GM12878 (cell line): ENCODE data around the gene OPTC. TPM values are rescaled to one million over a fixed set of nuclear protein-coding genes. Genes with fewer than 3 reads are reported as not detected.
"Not testable (repeated sequence)": the region's sequence is repeated elsewhere in the genome, so short reads cannot be mapped to it uniquely, and the experiment has no call there.

Source experiments
- ATAC-seq: fragments of 200-7000 bp; cut with Tn5 transposase; 3 replicates; pipeline ENCODE4 v1.9.1; 2020; ENCODE audit warnings: mild to moderate bottlenecking, moderate library complexity
- BruUV-seq: library from RNA; stranded (reverse); fragments of 400-500 nt; replicated peaks from 2 replicates; lab custom pipeline; 2021; lab: Mats Ljungman, UMichigan
- CTCF ChIA-PET: fragments of 300-600 bp; sonication (Branson Sonifier 250); formaldehyde crosslinking; extraction: SDS; loops from one replicate; lab custom pipeline; 2021; ENCODE audit warnings: inconsistent platforms; lab: Yijun Ruan, JAX
- POLR2A ChIA-PET: fragments of 350-600 bp; formaldehyde crosslinking; extraction: SDS; loops from one replicate; lab custom pipeline; 2021; ENCODE audit warnings: inconsistent platforms; lab: Charles Lee
- RAD21 ChIA-PET: fragments of 300-600 bp; sonication (Branson Sonifier 250); formaldehyde crosslinking; loops from one replicate; lab custom pipeline; 2023; ENCODE audit warnings: antibody characterized with exemption; ENCODE audit not compliant: unreplicated experiment; lab: Charles Lee
- SMC1A ChIA-PET: fragments of 300-600 bp; sonication (Branson Sonifier 250); formaldehyde crosslinking; loops from one replicate; lab custom pipeline; 2023; ENCODE audit not compliant: unreplicated experiment, uncharacterized antibody; lab: Charles Lee
- DNase-seq: peaks from one replicate; pipeline ENCODE4 v3.0.0-alpha.2; 2011; ENCODE audit warnings: low read depth, low spot score
- FAIRE-seq: peaks from 3 replicates; lab custom pipeline; 2011; peaks lifted over from hg19 to GRCh38; lab: Jason Lieb, UNC
- H2AFZ ChIP-seq: 2 replicates; pipeline ENCODE4 v1.6.0; 2011; ENCODE audit warnings: low read depth, low read length, control low read depth; ENCODE audit not compliant: control insufficient read depth
- H3K27ac ChIP-seq: 2 replicates; pipeline ENCODE4 v1.5.1; 2011; ENCODE audit warnings: control low read depth; ENCODE audit not compliant: control insufficient read depth, insufficient read depth
- H3K27me3 ChIP-seq, 2 experiments: replicated peaks in 1 of 2; 2 replicates each; pipeline versions ENCODE4 v1.6.0 to v1.6.1; 2011; ENCODE audit warnings: low read length in 1 of 2; ENCODE audit not compliant: control insufficient read depth in 2 of 2, insufficient read depth in 2 of 2
- H3K36me3 ChIP-seq, 2 experiments: 2 replicates each; pipeline ENCODE4 v1.5.1; 2011; ENCODE audit warnings: low read length in 1 of 2; ENCODE audit not compliant: control insufficient read depth in 2 of 2, insufficient read depth in 2 of 2
- H3K4me1 ChIP-seq: 2 replicates; pipeline ENCODE4 v1.6.1; 2011; ENCODE audit warnings: mild to moderate bottlenecking, low read length, moderate library complexity, mixed read lengths; ENCODE audit not compliant: control insufficient read depth, insufficient read depth
- H3K4me2 ChIP-seq: 2 replicates; pipeline ENCODE4 v1.6.0; 2011; ENCODE audit warnings: control low read depth; ENCODE audit not compliant: control insufficient read depth, insufficient read depth
- H3K4me3 ChIP-seq: fragments of 200-600 bp; sonication (generic); 2 replicates; pipeline ENCODE4 v1.5.1; 2016
- H3K79me2 ChIP-seq: 2 replicates; pipeline ENCODE4 v1.6.0; 2011; ENCODE audit warnings: low read length; ENCODE audit not compliant: control insufficient read depth, insufficient read depth
- H3K9ac ChIP-seq: 2 replicates; pipeline ENCODE4 v1.8.0; 2011; ENCODE audit warnings: low read length, control low read depth, mixed read lengths; ENCODE audit not compliant: control insufficient read depth, insufficient read depth
- H3K9me3 ChIP-seq: replicated peaks from 3 replicates; pipeline ENCODE4 v1.5.1; 2011; ENCODE audit warnings: mild to moderate bottlenecking, low read length; ENCODE audit not compliant: control insufficient read depth, insufficient read depth
- H4K20me1 ChIP-seq: 2 replicates; pipeline ENCODE4 v1.6.0; 2011; ENCODE audit not compliant: control insufficient read depth, insufficient read depth
- MTA3 ChIP-seq: IDR thresholded peaks from 2 replicates; pipeline ENCODE4 v1.6.1; 2012; ENCODE audit warnings: low read length, inconsistent platforms, borderline replicate concordance
- NR2C1 ChIP-seq: fragments of 450-650 bp; IDR thresholded peaks from 2 replicates; pipeline ENCODE4 v1.6.1; 2017; ENCODE audit warnings: antibody characterized with exemption, mild to moderate bottlenecking, moderate library complexity
- RELA ChIP-seq: fragments of 450-650 bp; IDR thresholded peaks from 2 replicates; pipeline ENCODE4 v1.8.0; 2014; ENCODE audit warnings: borderline replicate concordance; ENCODE audit not compliant: partially characterized antibody
- SUZ12 ChIP-seq: fragments of 200-600 bp; sonication (generic); IDR thresholded peaks from one replicate; pipeline ENCODE4 v1.6.1; 2018; ENCODE audit warnings: antibody characterized with exemption, mild to moderate bottlenecking; ENCODE audit not compliant: unreplicated experiment
- TCF12 ChIP-seq: IDR thresholded peaks from 2 replicates; pipeline ENCODE4 v1.6.1; 2011; ENCODE audit warnings: low read depth, mild to moderate bottlenecking, low read length
- ZNF687 ChIP-seq: fragments of 450-650 bp; IDR thresholded peaks from 2 replicates; pipeline ENCODE4 v1.6.1; 2017; ENCODE audit warnings: mild to moderate bottlenecking, moderate library complexity
- WGBS: methylation state at CpG from one replicate; pipeline ENCODE4 v1.1.6; 2016; ENCODE audit warnings: low lambda C conversion rate; ENCODE audit not compliant: insufficient replicate concordance, insufficient coverage; ENCODE audit errors: missing lambda C conversion rate; 5-methylcytosine and 5-hydroxymethylcytosine counted together
- in situ Hi-C: fragments of 300-500 bp; cut with MboI; formaldehyde crosslinking; loops from 9 replicates; pipeline ENCODE4 v1.14.3; 2018; ENCODE audit warnings: mixed read lengths
- intact Hi-C: fragments of 100-400 bp; cut with micrococcal nuclease; formaldehyde crosslinking; loops from one replicate; pipeline ENCODE4 v1.14.2; 2022; ENCODE audit not compliant: unreplicated experiment
- polyA plus RNA-seq, 11 experiments: library from polyadenylated mRNA; depleted of rRNA in 4 of 11; unstranded in 6 of 11; stranded (reverse) in 5 of 11; fragments of >200 nt; fragmentation: Nextera tagmentation in 4 of 11; fragmentation: Illumina TruSeq in 1 of 11; extraction: Ambion mirVana in 4 of 11; extraction: Trizol in 1 of 11; gene quantifications; 1 replicate in 1 of 11; 2 replicates in 10 of 11; pipeline versions ENCODE4 v1.2.1 to v1.2.3, GENCODE V29; 2011 to 2016; ENCODE audit warnings: inconsistent platforms in 2 of 11, missing spikeins in 2 of 11, low read depth in 1 of 11
- total RNA-seq, 4 experiments: library from RNA; depleted of rRNA in 3 of 4; stranded (reverse); fragments of >200 nt in 3 of 4; fragmentation: Illumina TruSeq in 1 of 4; extraction: Trizol in 1 of 4; gene quantifications; 2 replicates each; pipeline versions ENCODE4 v1.2.1 to v1.2.3, GENCODE V29; 2013 to 2021

Gene OPTC
- total and polyA plus RNA-seq, 10 of the 15 experiments (the other 5 are each of a cell fraction or from before 2014, with no cell fraction given), result not detected

DNA sequence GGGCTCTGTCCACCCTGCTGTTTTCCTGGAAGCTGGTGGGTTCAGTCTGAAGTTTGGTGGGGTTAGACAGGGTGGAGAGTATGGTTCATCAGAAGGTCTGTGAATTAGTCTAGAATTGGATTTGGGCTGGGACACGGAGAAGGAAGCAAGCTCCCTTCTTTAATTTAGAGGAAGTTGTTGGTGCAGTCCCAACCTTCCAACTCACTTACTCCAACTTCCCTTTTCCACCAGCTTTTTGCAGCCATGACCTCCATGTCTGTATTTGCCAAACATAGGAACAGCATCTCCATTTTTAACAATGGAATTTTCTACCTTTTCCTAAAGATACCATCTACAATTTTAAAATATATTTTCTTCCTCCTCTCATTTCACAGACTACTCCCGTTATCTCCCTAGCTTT is 46.8 kb upstream of the OPTC start (continued):
- no peak for TF ChIP-seq NR2C1

DNA sequence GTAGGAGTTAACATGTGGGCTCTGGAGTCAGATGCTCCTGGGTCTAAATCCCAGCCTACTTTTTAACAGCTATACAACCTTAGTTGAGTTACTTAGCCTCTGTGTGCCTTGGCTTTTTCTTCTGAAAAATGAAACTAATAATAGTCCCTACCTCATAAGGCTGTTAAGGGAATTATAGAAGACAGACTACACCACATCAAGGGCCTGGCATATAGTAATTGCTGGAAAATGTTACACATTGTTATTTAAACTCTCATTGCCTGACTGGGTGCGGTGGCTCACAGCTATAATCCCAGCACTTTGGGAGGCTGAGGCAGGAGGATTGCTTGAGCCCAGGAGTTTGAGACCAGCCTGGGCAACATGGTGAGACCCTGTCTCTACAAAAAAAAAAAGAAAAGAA is 46.4 kb upstream of the OPTC start:
- H3K79me2 ChIP-seq, H3K36me3 ChIP-seq, H4K20me1 ChIP-seq, in situ Hi-C loops, FAIRE-seq, H3K9me3 ChIP-seq, BruUV-seq, H3K4me1 ChIP-seq, H3K27me3 ChIP-seq, intact Hi-C loops, ATAC-seq, H3K27ac ChIP-seq, DNase-seq, H3K9ac ChIP-seq, H3K4me2 ChIP-seq, H3K4me3 ChIP-seq, H2AFZ ChIP-seq: not testable (repeated sequence)
- CTCF ChIA-PET, result interaction anchor here (0.9 to 10.1 kb wide), 5 partner anchors 30 to 180 kb away, joined by 4 to 429 read pairs (median 27); no protein-coding TSS in a partner anchor
- POLR2A ChIA-PET, result interaction anchor here (0.9 to 1.0 kb wide), 2 partner anchors 68 to 180 kb away, joined by 3 read pairs; no protein-coding TSS in a partner anchor
- 90% methylated on average over 1 of the region's 1 CpG for WGBS
- SMC1A ChIA-PET, result interaction anchor here (0.6 to 10.3 kb wide), 9 partner anchors 10 to 180 kb away, joined by 3 to 295 read pairs (median 5); no protein-coding TSS in a partner anchor
- RAD21 ChIA-PET, result interaction anchor here (0.9 to 12.1 kb wide), 4 partner anchors 30 to 172 kb away, joined by 3 to 259 read pairs (median 6); no protein-coding TSS in a partner anchor

DNA sequence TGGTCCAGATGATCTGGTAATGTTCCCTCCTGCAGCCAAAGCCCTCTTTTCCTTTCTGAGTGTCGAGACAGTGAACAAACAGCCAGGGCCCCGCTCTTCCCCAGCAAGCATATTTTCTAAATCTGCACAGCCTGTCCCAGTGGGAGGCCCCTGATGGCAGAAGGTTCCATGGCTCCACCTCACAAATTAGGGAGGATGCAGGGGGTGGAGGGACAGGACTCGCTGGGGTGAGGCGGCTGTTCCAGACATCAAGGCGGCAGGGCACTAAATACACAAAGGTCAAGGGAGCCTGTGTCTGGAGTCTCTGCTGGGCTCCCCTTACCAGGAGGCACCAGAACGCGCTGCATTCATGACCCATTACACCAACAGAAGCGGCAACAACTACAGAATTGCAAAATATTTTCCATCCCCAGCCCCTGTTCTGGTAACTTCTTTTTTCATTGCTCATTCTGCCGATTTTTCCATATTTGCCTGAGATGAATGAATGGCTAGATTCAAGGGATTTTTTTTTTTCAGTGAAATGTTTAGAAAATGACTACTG is 45.4 kb upstream of the OPTC start:
- BruUV-seq, result no TSS peak
- no peaks in the 10 kb centered on the region for H4K20me1 ChIP-seq

More for the DNA sequence above, 45.4 kb upstream of the OPTC start:
- ATAC-seq (no peak), FAIRE-seq (no peak), DNase-seq (no peak)
- Histone ChIP-seq H3K9me3 (no peaks in the 10 kb centered on the region; the same call in 2 of the 3 replicates), H3K4me3 (no peak overlapping the region), H3K79me2 (no peaks in the 10 kb centered on the region), H3K27ac (no peak overlapping the region), H2AFZ (no peak overlapping the region), H3K4me1 (peaks cover 2% of the 10 kb centered on the region; the same call in 1 of the 2 replicates), H3K36me3 (no peaks in the 10 kb centered on the region), H3K9ac (no peak overlapping the region), H3K27me3 (no peaks in the 10 kb centered on the region), H3K4me2 (no peak overlapping the region)
- in situ Hi-C loops (no loop called here), intact Hi-C loops (no loop called here)
- ChIA-PET SMC1A (interaction anchor here (1.8 to 10.3 kb wide), 2 partner anchors 18 to 107 kb away, joined by 5 to 295 read pairs; no protein-coding TSS in a partner anchor), RAD21 (interaction anchor here (2.0 to 12.1 kb wide), 2 partner anchors 39 to 106 kb away, joined by 8 to 259 read pairs; no protein-coding TSS in a partner anchor), CTCF (interaction anchor here (0.6 to 10.1 kb wide), 4 partner anchors 12 to 106 kb away, joined by 3 to 429 read pairs (median 20); no protein-coding TSS in a partner anchor), POLR2A (no interaction called here)
- 63% methylated on average over 9 of the region's 9 CpGs for WGBS
- TF ChIP-seq ZNF687, result no peak
- no peak for TF ChIP-seq TCF12
- no peak for TF ChIP-seq SUZ12
- no peak for TF ChIP-seq RELA
- TF ChIP-seq MTA3, result no peak
- TF ChIP-seq, all 136 proteins: peak for 0
